ENCODE data around the gene TSC2.
"Not testable (repeated sequence)": the region's sequence is repeated elsewhere in the genome, so short reads cannot be mapped to it uniquely, and the experiment has no call there.

The TSC2 gene

DNA sequence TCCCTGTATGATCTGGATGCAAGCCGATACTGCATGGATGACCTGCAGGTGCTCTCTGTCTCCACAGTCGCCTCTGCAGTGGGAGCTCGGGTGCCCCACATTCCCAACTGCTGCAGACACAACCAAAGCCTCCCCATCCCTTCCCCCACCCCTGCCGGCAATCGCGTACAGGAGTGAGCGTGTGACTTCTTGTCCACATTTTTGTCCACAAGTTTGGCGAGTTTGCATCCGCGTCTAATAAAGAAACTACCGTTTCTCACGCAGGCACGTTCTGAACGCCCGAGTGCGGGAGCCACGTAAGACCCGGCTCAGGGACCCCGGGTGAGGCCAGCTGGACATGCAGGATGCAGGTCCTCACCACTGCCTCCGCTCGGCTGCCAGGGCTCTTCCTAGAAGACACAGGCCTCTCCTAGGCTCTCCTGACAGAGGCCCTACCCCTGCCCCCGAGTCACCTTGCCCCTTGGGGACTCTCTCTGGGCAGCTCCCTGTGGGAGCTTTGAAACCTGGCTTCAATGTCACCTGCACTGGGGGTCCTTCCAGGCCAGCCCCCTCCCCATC, 82.2 kb downstream of the TSC2 start:
- H3K9me3 ChIP-seq (ENCODE audit: control insufficient read depth, low read length); H3K27me3 ChIP-seq (ENCODE audit: control insufficient read depth, insufficient read depth, low read length, poor library complexity, severe bottlenecking): not testable (repeated sequence)
- 88 to 89% methylated on average over 22 of the region's 22 CpGs for WGBS, 2 experiments

DNA sequence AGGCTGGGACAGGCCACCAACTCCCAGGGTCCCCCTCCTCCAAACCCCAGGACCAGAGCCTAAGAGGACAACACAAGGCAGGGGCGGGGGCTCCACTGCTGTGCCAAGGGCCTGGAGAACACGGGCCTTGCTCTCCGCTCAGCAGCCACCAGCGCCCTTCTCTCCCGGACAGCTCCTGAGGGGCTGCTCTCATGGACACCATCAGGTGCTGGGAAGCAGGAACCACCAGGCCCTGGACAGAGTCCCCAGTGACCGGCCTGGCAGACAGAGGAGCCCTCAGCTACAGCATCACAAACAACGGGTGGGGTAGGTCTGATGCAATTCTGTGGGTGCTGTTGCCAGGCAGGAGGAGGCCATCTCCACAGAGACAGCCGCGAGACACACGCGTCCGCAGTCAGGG, 86.0 kb downstream of the TSC2 start:
- not testable (repeated sequence) for H3K9me3 ChIP-seq (ENCODE audit: control insufficient read depth, low read length); H3K27ac ChIP-seq (ENCODE audit: insufficient read depth, low read depth, low read length, poor library complexity, severe bottlenecking); H3K27me3 ChIP-seq (ENCODE audit: control insufficient read depth, insufficient read depth, low read length, poor library complexity, severe bottlenecking); H3K36me3 ChIP-seq (ENCODE audit: control insufficient read depth, insufficient read depth, low read length); H3K4me3 ChIP-seq (ENCODE audit: insufficient read depth, low read depth, low read length); H3K4me1 ChIP-seq (ENCODE audit: control insufficient read depth, insufficient read depth, low read length)
- 86 to 93% methylated on average over 6 of the region's 12 CpGs for WGBS, 2 experiments

More for the DNA sequence above, 82.2 kb downstream of the TSC2 start:
- not testable (repeated sequence) for H3K4me3 ChIP-seq (ENCODE audit: insufficient read depth, low read depth, low read length); H3K27ac ChIP-seq (ENCODE audit: insufficient read depth, low read depth, low read length, poor library complexity, severe bottlenecking); H3K36me3 ChIP-seq (ENCODE audit: control insufficient read depth, insufficient read depth, low read length); H3K4me1 ChIP-seq (ENCODE audit: control insufficient read depth, insufficient read depth, low read length)

GRCh38 chr16:2135071-2135470, 87.3 kb downstream of the TSC2 start:
- H3K9me3 ChIP-seq (ENCODE audit: control insufficient read depth, low read length); H3K27ac ChIP-seq (ENCODE audit: insufficient read depth, low read depth, low read length, poor library complexity, severe bottlenecking); H3K36me3 ChIP-seq (ENCODE audit: control insufficient read depth, insufficient read depth, low read length); H3K4me1 ChIP-seq (ENCODE audit: control insufficient read depth, insufficient read depth, low read length); H3K27me3 ChIP-seq (ENCODE audit: control insufficient read depth, insufficient read depth, low read length, poor library complexity, severe bottlenecking): not testable (repeated sequence)
- H3K4me3 ChIP-seq (ENCODE audit: insufficient read depth, low read depth, low read length): peak overlapping the region; percentile 38
- 0 to 1% methylated on average over 24 to 27 of the region's 42 CpGs for WGBS, 2 experiments

DNA sequence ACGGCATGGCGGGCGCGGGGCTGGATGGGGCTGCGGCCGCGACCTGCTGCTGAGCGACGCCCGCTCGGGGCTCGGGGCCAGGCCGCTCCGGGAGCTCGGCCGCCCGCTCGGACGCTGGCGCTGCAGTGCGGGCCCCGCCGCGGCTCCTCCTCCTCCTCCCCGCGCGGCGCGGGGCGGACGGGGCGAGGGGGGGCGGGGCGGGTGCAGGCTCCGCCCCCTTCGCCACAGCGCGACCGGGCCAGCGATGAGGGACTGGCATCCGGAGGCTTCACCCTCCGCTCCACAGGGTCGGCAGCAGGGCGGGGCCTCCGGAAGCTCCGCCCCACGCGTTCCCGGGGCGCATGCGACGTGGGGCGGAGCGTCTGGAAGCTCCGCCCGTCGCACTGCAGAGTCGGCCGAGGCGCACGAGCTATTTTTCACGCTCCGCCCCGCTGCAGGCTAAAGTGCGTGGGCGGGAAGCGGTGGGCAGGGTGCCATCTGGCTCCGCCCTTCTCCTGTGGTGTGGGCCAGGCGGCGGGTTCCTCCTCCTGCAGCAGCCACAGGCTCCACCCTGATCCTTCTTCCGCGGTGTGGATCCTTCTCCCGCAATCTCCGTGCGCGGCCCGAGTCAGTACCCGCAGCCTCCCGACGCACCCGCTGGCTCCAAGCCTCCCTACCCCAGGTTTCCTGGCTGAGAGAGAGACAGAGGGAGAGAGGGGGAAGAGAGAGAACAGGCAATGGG, 88.1 kb downstream of the TSC2 start, which contains the start of gene PKD1:
Gene PKD1, minus strand, starts transcription at position 129 of the 721 bp plus-strand sequence. CDS start 209 bp downstream, outside the sequence.
- H3K36me3 ChIP-seq (ENCODE audit: control insufficient read depth, insufficient read depth, low read length); H3K9me3 ChIP-seq (ENCODE audit: control insufficient read depth, low read length); H3K27me3 ChIP-seq (ENCODE audit: control insufficient read depth, insufficient read depth, low read length, poor library complexity, severe bottlenecking); H3K4me1 ChIP-seq (ENCODE audit: control insufficient read depth, insufficient read depth, low read length); H3K27ac ChIP-seq (ENCODE audit: insufficient read depth, low read depth, low read length, poor library complexity, severe bottlenecking): not testable (repeated sequence)
- 0% methylated on average over 52 to 55 of the region's 81 CpGs for WGBS, 2 experiments
- peak within 1 kb of the TSS; percentile 38 for H3K4me3 ChIP-seq (ENCODE audit: insufficient read depth, low read depth, low read length)

All from ectodermal cell (in vitro differentiated cells).